C4-2B (cell line): ENCODE results near the gene GPR158.

Experiments used
- H3K27ac ChIP-seq: fragments of 450-650 bp; 2 replicates; pipeline ENCODE4 v1.5.1; 2017
- ZFX ChIP-seq: fragments of 450-650 bp; IDR thresholded peaks from 2 replicates; pipeline ENCODE4 v1.6.1; 2017
- TF ChIP-seq, protein P1 (sequence below): fragments of 450-650 bp; conservative IDR thresholded peaks from 2 replicates; pipeline ENCODE4 v1.5.1; 2017; ENCODE audit warnings: mild to moderate bottlenecking

GPR158 gene

DNA sequence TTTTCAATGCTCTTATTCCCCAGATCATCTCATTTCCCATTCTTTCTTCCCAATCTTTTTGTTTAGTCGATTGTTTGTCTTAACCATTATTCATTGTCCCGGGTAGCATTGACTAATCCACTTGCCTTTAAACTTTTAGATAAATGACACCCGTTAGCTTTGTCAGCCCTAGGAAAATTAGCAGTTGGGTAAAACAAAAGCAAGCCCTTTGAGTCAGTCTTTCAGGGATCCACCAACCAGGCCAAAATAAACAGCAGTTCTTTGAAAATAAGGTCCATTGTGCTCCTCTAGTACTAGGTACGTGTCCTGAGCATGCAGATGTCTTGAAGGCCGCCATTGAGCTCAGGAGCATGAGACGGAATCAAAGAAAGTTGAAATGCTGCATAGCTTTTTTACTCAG, 389.6 kb downstream of the GPR158 start:
- H3K27ac ChIP-seq = no peak overlapping the region

DNA sequence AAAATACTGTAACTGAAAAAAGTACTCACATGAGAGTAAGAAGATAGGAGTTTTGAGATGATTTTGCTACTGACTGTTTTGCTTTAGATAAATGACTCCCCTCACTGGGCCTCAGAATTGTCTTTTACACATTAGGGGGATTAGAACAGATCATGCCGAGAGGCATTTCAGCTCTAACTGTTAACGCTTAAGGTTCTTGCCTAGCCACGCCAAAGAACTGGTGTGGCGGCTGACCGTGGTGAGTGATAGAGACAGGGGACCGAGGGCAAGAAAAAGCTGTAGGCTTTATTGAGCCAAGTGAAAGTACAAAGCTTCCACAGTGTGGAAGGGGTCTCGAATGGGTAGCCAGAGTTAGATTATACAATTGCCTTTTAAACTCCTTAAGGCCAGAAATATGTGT, 390.8 kb downstream of the GPR158 start:
- H3K27ac ChIP-seq = no peak overlapping the region
- TF ChIP-seq, protein P1, sequence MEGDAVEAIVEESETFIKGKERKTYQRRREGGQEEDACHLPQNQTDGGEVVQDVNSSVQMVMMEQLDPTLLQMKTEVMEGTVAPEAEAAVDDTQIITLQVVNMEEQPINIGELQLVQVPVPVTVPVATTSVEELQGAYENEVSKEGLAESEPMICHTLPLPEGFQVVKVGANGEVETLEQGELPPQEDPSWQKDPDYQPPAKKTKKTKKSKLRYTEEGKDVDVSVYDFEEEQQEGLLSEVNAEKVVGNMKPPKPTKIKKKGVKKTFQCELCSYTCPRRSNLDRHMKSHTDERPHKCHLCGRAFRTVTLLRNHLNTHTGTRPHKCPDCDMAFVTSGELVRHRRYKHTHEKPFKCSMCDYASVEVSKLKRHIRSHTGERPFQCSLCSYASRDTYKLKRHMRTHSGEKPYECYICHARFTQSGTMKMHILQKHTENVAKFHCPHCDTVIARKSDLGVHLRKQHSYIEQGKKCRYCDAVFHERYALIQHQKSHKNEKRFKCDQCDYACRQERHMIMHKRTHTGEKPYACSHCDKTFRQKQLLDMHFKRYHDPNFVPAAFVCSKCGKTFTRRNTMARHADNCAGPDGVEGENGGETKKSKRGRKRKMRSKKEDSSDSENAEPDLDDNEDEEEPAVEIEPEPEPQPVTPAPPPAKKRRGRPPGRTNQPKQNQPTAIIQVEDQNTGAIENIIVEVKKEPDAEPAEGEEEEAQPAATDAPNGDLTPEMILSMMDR = no peak
- no peak for TF ChIP-seq ZFX

More for the DNA sequence above, 389.6 kb downstream of the GPR158 start:
- TF ChIP-seq ZFX = no peak
- TF ChIP-seq, protein P1 = no peak

DNA sequence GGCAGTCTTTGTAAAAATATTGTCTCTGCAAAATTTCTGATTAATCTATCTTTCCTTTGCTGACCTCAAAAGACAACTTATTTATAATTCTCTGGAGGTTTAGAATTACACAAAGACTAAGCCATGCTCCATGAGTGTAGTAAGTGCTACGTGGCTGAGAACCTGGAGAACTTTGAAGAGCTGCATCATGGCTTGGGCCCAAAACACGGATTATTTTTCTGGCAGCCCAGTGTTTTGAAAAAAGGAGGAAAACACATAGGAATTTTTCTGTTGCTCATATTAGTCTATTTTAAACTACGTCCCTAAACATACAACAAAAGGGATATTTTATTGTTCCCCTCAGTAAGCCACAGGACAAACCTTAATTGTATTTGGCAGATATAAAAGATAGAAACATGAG, 398.5 kb downstream of the GPR158 start:
- no peak overlapping the region for H3K27ac ChIP-seq
- TF ChIP-seq, protein P1 = no peak
- no peak for TF ChIP-seq ZFX

DNA sequence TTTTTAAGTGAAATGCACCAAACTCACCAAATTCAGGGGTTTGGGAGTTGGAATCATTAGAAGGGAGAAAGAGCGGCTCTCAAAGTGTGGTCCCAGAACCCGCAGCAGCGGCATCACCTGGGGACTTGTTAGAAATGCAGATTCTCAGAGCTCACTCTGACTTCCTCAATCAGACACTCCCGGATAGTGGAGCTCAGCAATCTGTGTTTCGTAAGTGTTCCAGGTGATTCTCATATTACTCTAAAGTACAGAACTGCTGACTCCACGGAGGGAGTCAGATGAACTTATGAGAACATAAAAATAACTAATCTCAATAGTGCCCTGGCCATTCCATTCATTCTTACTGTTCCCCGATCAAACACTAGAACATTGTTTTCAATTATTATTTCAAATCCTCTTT, 400.5 kb downstream of the GPR158 start:
- no peak overlapping the region for H3K27ac ChIP-seq
- TF ChIP-seq, protein P1 = no peak
- TF ChIP-seq ZFX = no peak

DNA sequence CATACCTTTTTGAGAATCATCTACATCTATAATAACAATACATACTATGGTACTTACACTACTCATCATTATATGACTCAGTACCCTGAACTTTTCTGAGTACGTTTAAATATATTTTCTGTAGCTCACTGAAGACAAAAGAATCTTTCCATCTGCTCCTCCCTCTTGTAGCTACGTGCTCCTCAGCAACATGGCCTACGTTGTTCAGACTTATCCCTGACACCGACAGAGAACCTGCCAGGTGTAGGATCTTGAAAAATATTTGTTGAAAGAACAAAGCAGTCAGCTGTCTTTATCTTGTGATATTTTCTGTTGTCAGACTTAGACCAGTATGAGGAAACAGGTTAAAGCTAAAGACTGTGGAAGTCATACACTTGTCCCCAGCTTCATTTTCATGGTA, 403.3 kb downstream of the GPR158 start:
- TF ChIP-seq, protein P1 = no peak
- TF ChIP-seq ZFX = no peak
- H3K27ac ChIP-seq = no peak overlapping the region

DNA sequence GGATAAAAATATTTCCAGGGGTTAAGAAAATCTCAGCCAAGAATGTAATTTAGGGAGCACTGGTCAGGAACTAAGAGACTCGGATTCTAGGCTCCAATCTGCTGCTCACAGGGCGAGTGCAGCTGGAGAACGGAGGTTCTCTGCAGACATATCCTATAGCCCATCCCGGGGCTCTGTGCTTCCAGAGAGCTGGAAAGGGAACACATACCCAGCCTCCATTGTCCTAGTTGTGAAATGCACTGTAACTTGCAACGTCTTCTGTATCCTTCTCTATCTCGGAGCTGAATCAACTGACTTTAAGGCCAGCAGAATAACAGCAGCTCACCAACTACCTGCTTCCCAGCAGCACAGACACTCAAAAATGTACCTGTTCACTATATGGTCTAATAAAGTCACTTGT, 408.2 kb downstream of the GPR158 start:
- TF ChIP-seq, protein P1 = no peak
- no peak for TF ChIP-seq ZFX
- no peak overlapping the region for H3K27ac ChIP-seq

DNA sequence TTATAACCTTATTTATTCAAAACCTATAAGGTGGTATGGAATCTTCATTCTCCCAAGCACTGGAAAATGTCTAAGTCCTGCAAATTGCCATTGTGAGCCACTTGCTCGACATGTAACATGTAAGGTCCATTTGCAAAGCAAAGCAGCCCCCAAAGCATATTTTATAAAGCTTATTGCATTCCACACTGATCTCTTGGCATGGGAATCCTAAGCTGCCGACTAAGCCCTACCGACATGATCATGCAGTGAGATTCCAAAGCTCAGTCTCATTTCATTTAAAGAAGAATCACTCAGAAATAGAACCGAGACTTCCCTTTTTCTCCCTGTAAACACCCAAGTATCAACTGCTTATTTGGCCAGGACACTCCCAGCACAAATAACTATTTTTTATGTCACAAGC, 425.9 kb downstream of the GPR158 start:
- no peak for TF ChIP-seq ZFX
- TF ChIP-seq, protein P1 = no peak
- H3K27ac ChIP-seq = no peak overlapping the region
